Left lung (tissue), 10 donors: Measurements from ENCODE around the gene SLC38A3. TPM values are rescaled to one million over a fixed set of nuclear protein-coding genes. Genes with fewer than 3 reads are reported as not detected.

ENCODE experiments used
- ATAC-seq: fragments of 200-7000 bp; cut with Tn5 transposase; one replicate; pipeline ENCODE4 v1.9.1; 2020; ENCODE audit warnings: moderate library complexity
- DNase-seq, 4 donors: peaks; one replicate each; pipeline ENCODE4 v3.0.0-alpha.2; 2013 to 2020
- H3K27ac ChIP-seq, 2 donors: fragments of 200-600 bp; sonication (generic) in 1 of 2; one replicate each; pipeline versions ENCODE4 v1.5.0 to v1.8.0; 2020 to 2021
- H3K27me3 ChIP-seq, 2 donors: fragments of 200-600 bp; sonication (generic) in 1 of 2; one replicate each; pipeline versions ENCODE4 v1.5.0 to v1.8.0; 2020 to 2021
- H3K36me3 ChIP-seq, 2 donors: fragments of 200-600 bp; sonication (generic) in 1 of 2; one replicate each; pipeline versions ENCODE4 v1.5.0 to v1.8.0; 2020 to 2021
- H3K4me1 ChIP-seq, 2 donors: fragments of 200-600 bp; one replicate each; pipeline ENCODE4 v1.8.0; 2021
- H3K4me3 ChIP-seq, 2 donors: fragments of 200-600 bp; sonication (generic) in 1 of 2; one replicate each; pipeline versions ENCODE4 v1.5.0 to v1.8.0; 2020 to 2021; ENCODE audit warnings: mild to moderate bottlenecking in 1 of 2
- H3K9me3 ChIP-seq, 2 donors: fragments of 200-600 bp; sonication (generic) in 1 of 2; one replicate each; pipeline versions ENCODE4 v1.5.0 to v1.8.0; 2020 to 2021
- CTCF ChIP-seq, 2 donors: fragments of 200-600 bp; sonication (generic) in 1 of 2; IDR thresholded peaks; one replicate each; pipeline versions ENCODE4 v1.5.0 to v1.8.0; 2021; ENCODE audit warnings: antibody characterized with exemption in 2 of 2
- intact Hi-C, 2 donors: fragments of 100-400 bp; cut with DNase I; formaldehyde crosslinking; loops; one replicate each; pipeline versions ENCODE4 v1.11.2 to v1.14.2; 2022
- polyA plus RNA-seq, 6 donors: library from polyadenylated mRNA; unstranded; fragments of 120-200 nt; gene quantifications; one replicate each; pipeline ENCODE4 v1.2.1, GENCODE V29; 2013; ENCODE audit not compliant: insufficient read length in 6 of 6
- total RNA-seq, 2 donors: library from RNA; stranded (reverse); fragmentation: NEBNext Ultra II Directional; extraction: Animal tissue kit (Norgen Biotek cat#: 25700); gene quantifications; one replicate each; pipeline ENCODE4 v1.2.1, GENCODE V29; 2021
- donor health status: DM: no; HTN: yes; CAD: no.
- donor health status: DM: no; HTN: no; CAD: no.

SLC38A3 gene
- total and polyA plus RNA-seq, 8 donors, result 0.23 to 10.9 (median 7.8) TPM; not detected in 1

- peaks cover 21 to 67% of the 10 kb centered on the region in 2 donors for H3K27me3 ChIP-seq
- H3K4me1 ChIP-seq, result peaks cover 4 to 28% of the 10 kb centered on the region in 2 donors
- H3K9me3 ChIP-seq, result no peaks in the 10 kb centered on the region
- H3K36me3 ChIP-seq, result no peaks in the 10 kb centered on the region
- no peak for DNase-seq
- no peak for ATAC-seq
- H3K27ac ChIP-seq, result no peak overlapping the region
- intact Hi-C loops, result no loop called here
- H3K4me3 ChIP-seq, result no peak overlapping the region
- TF ChIP-seq CTCF (IDR thresholded peaks at IDR 0.05), result no peak
Measured at GRCh38 chr3:50195501-50196252, 9.4 kb upstream of the SLC38A3 start.

DNA sequence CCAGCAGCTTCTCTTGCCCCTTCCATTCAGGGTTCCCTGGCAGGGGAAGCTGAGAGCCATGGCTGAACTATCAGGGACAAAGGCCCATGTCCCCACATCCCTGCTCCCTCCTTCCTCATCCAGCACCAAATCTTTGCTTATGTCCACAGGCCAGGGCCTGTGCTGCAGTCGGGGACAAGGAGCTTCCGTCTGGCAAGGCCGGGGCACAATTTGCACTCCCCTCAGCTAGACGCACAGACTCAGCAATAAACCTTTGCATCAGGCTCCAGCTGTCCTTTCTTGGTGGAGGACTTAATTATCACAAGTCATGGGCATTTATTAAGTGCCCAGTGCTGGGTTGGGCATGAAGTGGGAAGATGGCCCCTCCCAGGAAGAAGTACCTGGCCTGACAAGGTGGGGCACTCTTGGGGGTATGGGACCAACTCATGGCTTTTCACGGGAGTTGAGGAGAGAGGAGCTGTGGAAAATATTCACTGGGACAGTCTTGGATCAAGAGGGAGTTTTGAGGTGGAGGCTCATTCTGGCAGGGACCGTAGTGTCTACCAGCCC lies 8.7 kb upstream of the SLC38A3 start:
- Histone ChIP-seq H3K27me3 (peaks cover 21 to 70% of the 10 kb centered on the region in 2 donors), H3K27ac (no peak overlapping the region), H3K4me1 (peaks cover 4 to 22% of the 10 kb centered on the region in 2 donors), H3K36me3 (no peaks in the 10 kb centered on the region), H3K9me3 (no peaks in the 10 kb centered on the region), H3K4me3 (no peak overlapping the region)
- intact Hi-C loops, result no loop called here
- DNase-seq (no peak), ATAC-seq (no peak)
- TF ChIP-seq CTCF (IDR thresholded peaks at IDR 0.05), result no peak

- intact Hi-C loops, result no loop called here
Measured at GRCh38 chr3:50201573-50202315, 3.3 kb upstream of the SLC38A3 start.

GRCh38 chr3:50202353-50203112 lies 2.5 kb upstream of the SLC38A3 start:
- no peaks in the 10 kb centered on the region for H3K36me3 ChIP-seq
- no peak for DNase-seq
- no peak overlapping the region for H3K4me3 ChIP-seq
- peaks cover 28 to 86% of the 10 kb centered on the region in 2 donors for H3K27me3 ChIP-seq
- H3K27ac ChIP-seq, result no peak overlapping the region
- H3K9me3 ChIP-seq, result no peaks in the 10 kb centered on the region
- peaks cover 9 to 13% of the 10 kb centered on the region in 2 donors for H3K4me1 ChIP-seq
- intact Hi-C loops, result no loop called here
- TF ChIP-seq CTCF (IDR thresholded peaks at IDR 0.05), result no peak
- ATAC-seq, result no peak

More at GRCh38 chr3:50201573-50202315, 3.3 kb upstream of the SLC38A3 start:
- no peaks in the 10 kb centered on the region for H3K9me3 ChIP-seq
- no peak for TF ChIP-seq CTCF (IDR thresholded peaks at IDR 0.05)
- ATAC-seq (no peak), DNase-seq (no peak)
- H3K27me3 ChIP-seq, result peaks cover 28 to 84% of the 10 kb centered on the region in 2 donors
- no peaks in the 10 kb centered on the region for H3K36me3 ChIP-seq
- no peak overlapping the region for H3K27ac ChIP-seq
- peaks cover 9 to 13% of the 10 kb centered on the region in 2 donors for H3K4me1 ChIP-seq
- H3K4me3 ChIP-seq, result no peak overlapping the region
